ENCODE data around the gene DNAH9.

DNAH9 gene

GRCh38 chr17:11836508-11836907 is 238.2 kb downstream of the DNAH9 start:
- WGBS (ENCODE audit: extremely low coverage, insufficient coverage, low lambda C conversion rate), result no CpG with 5 or more reads among the region's 5 CpGs
- H3K79me2 ChIP-seq (ENCODE audit: control insufficient read depth, insufficient read depth, low read length), result no peaks in the 10 kb centered on the region
- no peak overlapping the region for H3K56ac ChIP-seq (ENCODE audit: low read length)
- H3K4me3 ChIP-seq (ENCODE audit: low read length), result no peak overlapping the region
- H2BK120ac ChIP-seq (ENCODE audit: low read depth, low read length), result no peak overlapping the region
- no peak overlapping the region for H3K27ac ChIP-seq (ENCODE audit: low read depth, low read length)
- H4K5ac ChIP-seq (ENCODE audit: low read length), result no peak overlapping the region
- no peak overlapping the region for H3K4me2 ChIP-seq (ENCODE audit: low read length)
- H3K79me1 ChIP-seq (ENCODE audit: low read length), result no peaks in the 10 kb centered on the region
- H3K4ac ChIP-seq (ENCODE audit: low read depth, low read length), result no peak overlapping the region
- H3K9ac ChIP-seq (ENCODE audit: low read length), result no peak overlapping the region
- H3K36me3 ChIP-seq (ENCODE audit: control insufficient read depth, insufficient read depth, low read length), result no peaks in the 10 kb centered on the region
- no peak overlapping the region for H2BK5ac ChIP-seq (ENCODE audit: low read length)
- H2BK15ac ChIP-seq (replicated peaks; ENCODE audit: low read depth), result no peak overlapping the region
- H3K18ac ChIP-seq (ENCODE audit: low read length), result no peak overlapping the region
- H2AK5ac ChIP-seq (ENCODE audit: low read length), result no peak overlapping the region
- no peaks in the 10 kb centered on the region for H3K4me1 ChIP-seq (ENCODE audit: control insufficient read depth, low read depth, low read length)
- no peak overlapping the region for H3K23ac ChIP-seq (ENCODE audit: low read length)
- no peak for DNase-seq
- no peak overlapping the region for H4K8ac ChIP-seq (ENCODE audit: low read depth, low read length)
- H3K27me3 ChIP-seq (ENCODE audit: insufficient read depth, low read length, poor library complexity), result no peaks in the 10 kb centered on the region

GRCh38 chr17:11840052-11840451 is 241.8 kb downstream of the DNAH9 start:
- Histone ChIP-seq H3K4me1 (ENCODE audit: control insufficient read depth, low read depth, low read length) (no peaks in the 10 kb centered on the region), H2BK120ac (ENCODE audit: low read depth, low read length) (no peak overlapping the region), H3K36me3 (ENCODE audit: control insufficient read depth, insufficient read depth, low read length) (no peaks in the 10 kb centered on the region), H3K79me1 (ENCODE audit: low read length) (no peaks in the 10 kb centered on the region), H3K4me2 (ENCODE audit: low read length) (no peak overlapping the region), H3K79me2 (ENCODE audit: control insufficient read depth, insufficient read depth, low read length) (no peaks in the 10 kb centered on the region), H3K4me3 (ENCODE audit: low read length) (no peak overlapping the region), H4K5ac (ENCODE audit: low read length) (no peak overlapping the region), H3K23ac (ENCODE audit: low read length) (no peak overlapping the region), H3K27me3 (ENCODE audit: insufficient read depth, low read length, poor library complexity) (no peaks in the 10 kb centered on the region), H4K8ac (ENCODE audit: low read depth, low read length) (no peak overlapping the region), H3K9ac (ENCODE audit: low read length) (no peak overlapping the region), H3K27ac (ENCODE audit: low read depth, low read length) (no peak overlapping the region), H3K4ac (ENCODE audit: low read depth, low read length) (no peak overlapping the region), H2AK5ac (ENCODE audit: low read length) (no peak overlapping the region), H2BK5ac (ENCODE audit: low read length) (no peak overlapping the region), H3K18ac (ENCODE audit: low read length) (no peak overlapping the region), H3K56ac (ENCODE audit: low read length) (no peak overlapping the region), H2BK15ac (replicated peaks; ENCODE audit: low read depth) (no peak overlapping the region)
- no peak for DNase-seq
- no CpG with 5 or more reads among the region's 2 CpGs for WGBS (ENCODE audit: extremely low coverage, insufficient coverage, low lambda C conversion rate)

- Histone ChIP-seq H2BK15ac (replicated peaks; ENCODE audit: low read depth) (no peak overlapping the region), H4K5ac (ENCODE audit: low read length) (no peak overlapping the region), H3K18ac (ENCODE audit: low read length) (no peak overlapping the region), H2AK5ac (ENCODE audit: low read length) (no peak overlapping the region), H3K23ac (ENCODE audit: low read length) (no peak overlapping the region), H3K4ac (ENCODE audit: low read depth, low read length) (no peak overlapping the region), H3K79me1 (ENCODE audit: low read length) (no peaks in the 10 kb centered on the region), H4K8ac (ENCODE audit: low read depth, low read length) (no peak overlapping the region), H2BK5ac (ENCODE audit: low read length) (no peak overlapping the region), H3K4me3 (ENCODE audit: low read length) (no peak overlapping the region), H3K27me3 (ENCODE audit: insufficient read depth, low read length, poor library complexity) (no peaks in the 10 kb centered on the region), H3K27ac (ENCODE audit: low read depth, low read length) (no peak overlapping the region), H3K4me2 (ENCODE audit: low read length) (no peak overlapping the region), H3K36me3 (ENCODE audit: control insufficient read depth, insufficient read depth, low read length) (no peaks in the 10 kb centered on the region), H3K9ac (ENCODE audit: low read length) (no peak overlapping the region), H3K56ac (ENCODE audit: low read length) (no peak overlapping the region), H2BK120ac (ENCODE audit: low read depth, low read length) (no peak overlapping the region), H3K79me2 (ENCODE audit: control insufficient read depth, insufficient read depth, low read length) (no peaks in the 10 kb centered on the region), H3K4me1 (ENCODE audit: control insufficient read depth, low read depth, low read length) (no peaks in the 10 kb centered on the region)
- no CpG with 5 or more reads among the region's 2 CpGs for WGBS (ENCODE audit: extremely low coverage, insufficient coverage, low lambda C conversion rate)
- no peak for DNase-seq
These were observed 242.6 kb downstream of the DNAH9 start for GRCh38 chr17:11840831-11841230.

GRCh38 chr17:11848330-11848729 is 250.1 kb downstream of the DNAH9 start:
- Histone ChIP-seq H3K36me3 (ENCODE audit: control insufficient read depth, insufficient read depth, low read length) (no peaks in the 10 kb centered on the region), H3K18ac (ENCODE audit: low read length) (no peak overlapping the region), H3K27ac (ENCODE audit: low read depth, low read length) (no peak overlapping the region), H3K4me2 (ENCODE audit: low read length) (no peak overlapping the region), H3K4me1 (ENCODE audit: control insufficient read depth, low read depth, low read length) (no peaks in the 10 kb centered on the region), H3K79me1 (ENCODE audit: low read length) (no peaks in the 10 kb centered on the region), H3K27me3 (ENCODE audit: insufficient read depth, low read length, poor library complexity) (no peaks in the 10 kb centered on the region), H2AK5ac (ENCODE audit: low read length) (no peak overlapping the region), H3K4ac (ENCODE audit: low read depth, low read length) (no peak overlapping the region), H2BK15ac (replicated peaks; ENCODE audit: low read depth) (no peak overlapping the region), H3K56ac (ENCODE audit: low read length) (no peak overlapping the region), H3K79me2 (ENCODE audit: control insufficient read depth, insufficient read depth, low read length) (no peaks in the 10 kb centered on the region), H3K9ac (ENCODE audit: low read length) (no peak overlapping the region), H3K4me3 (ENCODE audit: low read length) (no peak overlapping the region), H2BK120ac (ENCODE audit: low read depth, low read length) (no peak overlapping the region), H3K23ac (ENCODE audit: low read length) (no peak overlapping the region), H4K5ac (ENCODE audit: low read length) (no peak overlapping the region), H2BK5ac (ENCODE audit: low read length) (no peak overlapping the region), H4K8ac (ENCODE audit: low read depth, low read length) (no peak overlapping the region)
- WGBS (ENCODE audit: extremely low coverage, insufficient coverage, low lambda C conversion rate), result no CpG with 5 or more reads among the region's 2 CpGs
- DNase-seq, result no peak

- H3K79me2 ChIP-seq (ENCODE audit: control insufficient read depth, insufficient read depth, low read length), result no peaks in the 10 kb centered on the region
- no peaks in the 10 kb centered on the region for H3K79me1 ChIP-seq (ENCODE audit: low read length)
- no peak overlapping the region for H3K9ac ChIP-seq (ENCODE audit: low read length)
- H2BK120ac ChIP-seq (ENCODE audit: low read depth, low read length), result no peak overlapping the region
- H3K4me1 ChIP-seq (ENCODE audit: control insufficient read depth, low read depth, low read length), result no peaks in the 10 kb centered on the region
- H3K56ac ChIP-seq (ENCODE audit: low read length), result no peak overlapping the region
- no peak overlapping the region for H3K4me3 ChIP-seq (ENCODE audit: low read length)
- H2BK5ac ChIP-seq (ENCODE audit: low read length), result no peak overlapping the region
- DNase-seq, result no peak
- no peak overlapping the region for H3K23ac ChIP-seq (ENCODE audit: low read length)
- H4K5ac ChIP-seq (ENCODE audit: low read length), result no peak overlapping the region
- WGBS (ENCODE audit: extremely low coverage, insufficient coverage, low lambda C conversion rate), result no CpG with 5 or more reads among the region's 4 CpGs
- no peaks in the 10 kb centered on the region for H3K36me3 ChIP-seq (ENCODE audit: control insufficient read depth, insufficient read depth, low read length)
- no peak overlapping the region for H3K4me2 ChIP-seq (ENCODE audit: low read length)
- no peaks in the 10 kb centered on the region for H3K27me3 ChIP-seq (ENCODE audit: insufficient read depth, low read length, poor library complexity)
- no peak overlapping the region for H3K18ac ChIP-seq (ENCODE audit: low read length)
- no peak overlapping the region for H4K8ac ChIP-seq (ENCODE audit: low read depth, low read length)
- no peak overlapping the region for H2BK15ac ChIP-seq (replicated peaks; ENCODE audit: low read depth)
- H3K4ac ChIP-seq (ENCODE audit: low read depth, low read length), result no peak overlapping the region
- no peak overlapping the region for H2AK5ac ChIP-seq (ENCODE audit: low read length)
- no peak overlapping the region for H3K27ac ChIP-seq (ENCODE audit: low read depth, low read length)
These were observed 254.0 kb downstream of the DNAH9 start for GRCh38 chr17:11852231-11852630.

- Histone ChIP-seq H3K4me2 (ENCODE audit: low read length) (no peak overlapping the region), H3K23ac (ENCODE audit: low read length) (no peak overlapping the region), H3K27me3 (ENCODE audit: insufficient read depth, low read length, poor library complexity) (no peaks in the 10 kb centered on the region), H2BK5ac (ENCODE audit: low read length) (no peak overlapping the region), H3K9ac (ENCODE audit: low read length) (no peak overlapping the region), H3K79me1 (ENCODE audit: low read length) (no peaks in the 10 kb centered on the region), H4K5ac (ENCODE audit: low read length) (no peak overlapping the region), H3K36me3 (ENCODE audit: control insufficient read depth, insufficient read depth, low read length) (no peaks in the 10 kb centered on the region), H4K8ac (ENCODE audit: low read depth, low read length) (no peak overlapping the region), H3K4me3 (ENCODE audit: low read length) (no peak overlapping the region), H3K79me2 (ENCODE audit: control insufficient read depth, insufficient read depth, low read length) (no peaks in the 10 kb centered on the region), H3K27ac (ENCODE audit: low read depth, low read length) (no peak overlapping the region), H3K18ac (ENCODE audit: low read length) (no peak overlapping the region), H3K56ac (ENCODE audit: low read length) (no peak overlapping the region), H3K4ac (ENCODE audit: low read depth, low read length) (no peak overlapping the region), H2BK15ac (replicated peaks; ENCODE audit: low read depth) (no peak overlapping the region), H2BK120ac (ENCODE audit: low read depth, low read length) (no peak overlapping the region), H2AK5ac (ENCODE audit: low read length) (no peak overlapping the region), H3K4me1 (ENCODE audit: control insufficient read depth, low read depth, low read length) (no peaks in the 10 kb centered on the region)
- no CpG with 5 or more reads among the region's 2 CpGs for WGBS (ENCODE audit: extremely low coverage, insufficient coverage, low lambda C conversion rate)
- DNase-seq, result no peak
These were observed 254.6 kb downstream of the DNAH9 start for GRCh38 chr17:11852912-11853311.

Data from mesendoderm (in vitro differentiated cells).